ENCODE results near the gene TCF19.
A peak's percentile ranks its signal among the peaks of the same experiment; 100 is the strongest.

The TCF19 gene

GRCh38 chr6:31152781-31153180 lies 5.6 kb upstream of the TCF19 start:
- no peak for TF ChIP-seq CTCF (IDR thresholded peaks at IDR 0.05; ENCODE audit: low read depth, low read length, missing control alignments)
- H3K4me3 ChIP-seq (replicated peaks; ENCODE audit: low read depth, low read length), result no peak overlapping the region
- no peak for DNase-seq (ENCODE audit: extremely low read depth, low read depth)

GRCh38 chr6:31154436-31154835 lies 4.0 kb upstream of the TCF19 start:
- no peak overlapping the region for H3K4me3 ChIP-seq (replicated peaks; ENCODE audit: low read depth, low read length)
- TF ChIP-seq CTCF (IDR thresholded peaks at IDR 0.05; ENCODE audit: low read depth, low read length, missing control alignments), result no peak
- DNase-seq (ENCODE audit: extremely low read depth, low read depth), result no peak

- H3K4me3 ChIP-seq (replicated peaks; ENCODE audit: low read depth, low read length), result no peak overlapping the region
- no peak for DNase-seq (ENCODE audit: extremely low read depth, low read depth)
- TF ChIP-seq CTCF (IDR thresholded peaks at IDR 0.05; ENCODE audit: low read depth, low read length, missing control alignments), result no peak
Observed at GRCh38 chr6:31156641-31157040, 1.7 kb upstream of the TCF19 start.

GRCh38 chr6:31157513-31158139 lies 763 bp upstream of the TCF19 start, which contains the start of gene CCHCR1:
Gene CCHCR1, minus strand, starts transcription at chr6:31157802. Its CDS starts 202 bp downstream, at chr6:31157600.
- H3K4me3 ChIP-seq (replicated peaks; ENCODE audit: low read depth, low read length), result peak within 1 kb of the TSS; percentile 76
- no peak for TF ChIP-seq CTCF (IDR thresholded peaks at IDR 0.05; ENCODE audit: low read depth, low read length, missing control alignments)
- no peak for DNase-seq (ENCODE audit: extremely low read depth, low read depth)

- TF ChIP-seq CTCF (IDR thresholded peaks at IDR 0.05; ENCODE audit: low read depth, low read length, missing control alignments), result no peak
- peak overlapping the region; percentile 76 for H3K4me3 ChIP-seq (replicated peaks; ENCODE audit: low read depth, low read length)
- DNase-seq (ENCODE audit: extremely low read depth, low read depth), result no peak
Observed at GRCh38 chr6:31158863-31159855, 770 bp downstream of the TCF19 start.

GRCh38 chr6:31161216-31162126 lies 3.1 kb downstream of the TCF19 start:
- no peak overlapping the region for H3K4me3 ChIP-seq (replicated peaks; ENCODE audit: low read depth, low read length)
- DNase-seq (ENCODE audit: extremely low read depth, low read depth), result no peak
- TF ChIP-seq CTCF (IDR thresholded peaks at IDR 0.05; ENCODE audit: low read depth, low read length, missing control alignments), result no peak
